GM15510 (cell line): ENCODE results near the gene MBP.

ENCODE experiments used
- POLR2A ChIP-seq: IDR thresholded peaks from 3 replicates; pipeline ENCODE4 v1.6.1; 2011; ENCODE audit warnings: borderline replicate concordance; ENCODE audit not compliant: insufficient read length; ENCODE audit errors: extremely low read depth

Gene MBP

GRCh38 chr18:77037567-77037966 is 95.0 kb downstream of the MBP start:
- no peak for TF ChIP-seq POLR2A

- no peak for TF ChIP-seq POLR2A
These were observed 97.0 kb downstream of the MBP start for GRCh38 chr18:77035380-77036187.

- no peak for TF ChIP-seq POLR2A
These were observed 99.0 kb downstream of the MBP start for GRCh38 chr18:77033575-77033974.

GRCh38 chr18:77032181-77032701 is 100.3 kb downstream of the MBP start:
- no peak for TF ChIP-seq POLR2A

- TF ChIP-seq POLR2A, result no peak
These were observed 100.9 kb downstream of the MBP start for GRCh38 chr18:77031662-77032061.

- no peak for TF ChIP-seq POLR2A
These were observed 102.4 kb downstream of the MBP start for GRCh38 chr18:77030201-77030600.

- no peak for TF ChIP-seq POLR2A
These were observed 106.7 kb downstream of the MBP start for GRCh38 chr18:77025831-77026363.

GRCh38 chr18:77025123-77025522 is 107.5 kb downstream of the MBP start:
- no peak for TF ChIP-seq POLR2A

- no peak for TF ChIP-seq POLR2A
These were observed 108.1 kb downstream of the MBP start for GRCh38 chr18:77024476-77024875.

GRCh38 chr18:77023102-77023782 is 109.3 kb downstream of the MBP start:
- no peak for TF ChIP-seq POLR2A

- no peak for TF ChIP-seq POLR2A
These were observed 110.0 kb downstream of the MBP start for GRCh38 chr18:77022556-77022955.

- no peak for TF ChIP-seq POLR2A
These were observed 110.5 kb downstream of the MBP start for GRCh38 chr18:77022116-77022515.

GRCh38 chr18:77021075-77021474 is 111.5 kb downstream of the MBP start:
- no peak for TF ChIP-seq POLR2A

GRCh38 chr18:77020561-77020960 is 112.0 kb downstream of the MBP start:
- no peak for TF ChIP-seq POLR2A

- no peak for TF ChIP-seq POLR2A
These were observed 112.9 kb downstream of the MBP start for GRCh38 chr18:77019641-77020040.
